Left lung (tissue), 10 donors: ENCODE results near the gene BBS4. TPM values are rescaled to one million over a fixed set of nuclear protein-coding genes. Genes with fewer than 3 reads are reported as not detected.

Experiments
- ATAC-seq: fragments of 200-7000 bp; cut with Tn5 transposase; one replicate; pipeline ENCODE4 v1.9.1; 2020; ENCODE audit warnings: moderate library complexity
- DNase-seq, 4 donors: peaks; one replicate each; pipeline ENCODE4 v3.0.0-alpha.2; 2013 to 2020
- H3K27ac ChIP-seq, 2 donors: fragments of 200-600 bp; sonication (generic) in 1 of 2; one replicate each; pipeline versions ENCODE4 v1.5.0 to v1.8.0; 2020 to 2021
- H3K27me3 ChIP-seq, 2 donors: fragments of 200-600 bp; sonication (generic) in 1 of 2; one replicate each; pipeline versions ENCODE4 v1.5.0 to v1.8.0; 2020 to 2021
- H3K36me3 ChIP-seq, 2 donors: fragments of 200-600 bp; sonication (generic) in 1 of 2; one replicate each; pipeline versions ENCODE4 v1.5.0 to v1.8.0; 2020 to 2021
- H3K4me1 ChIP-seq, 2 donors: fragments of 200-600 bp; one replicate each; pipeline ENCODE4 v1.8.0; 2021
- H3K4me3 ChIP-seq, 2 donors: fragments of 200-600 bp; sonication (generic) in 1 of 2; one replicate each; pipeline versions ENCODE4 v1.5.0 to v1.8.0; 2020 to 2021; ENCODE audit warnings: mild to moderate bottlenecking in 1 of 2
- H3K9me3 ChIP-seq, 2 donors: fragments of 200-600 bp; sonication (generic) in 1 of 2; one replicate each; pipeline versions ENCODE4 v1.5.0 to v1.8.0; 2020 to 2021
- intact Hi-C, 2 donors: fragments of 100-400 bp; cut with DNase I; formaldehyde crosslinking; loops; one replicate each; pipeline versions ENCODE4 v1.11.2 to v1.14.2; 2022
- polyA plus RNA-seq, 6 donors: library from polyadenylated mRNA; unstranded; fragments of 120-200 nt; gene quantifications; one replicate each; pipeline ENCODE4 v1.2.1, GENCODE V29; 2013; ENCODE audit not compliant: insufficient read length in 6 of 6
- total RNA-seq, 2 donors: library from RNA; stranded (reverse); fragmentation: NEBNext Ultra II Directional; extraction: Animal tissue kit (Norgen Biotek cat#: 25700); gene quantifications; one replicate each; pipeline ENCODE4 v1.2.1, GENCODE V29; 2021
- TF ChIP-seq, protein P1 (sequence below), 2 donors: fragments of 200-600 bp; sonication (generic) in 1 of 2; IDR thresholded peaks; one replicate each; pipeline versions ENCODE4 v1.5.0 to v1.8.0; 2021; ENCODE audit warnings: antibody characterized with exemption in 2 of 2
- donor health status: DM: no; HTN: yes; CAD: no.
- donor health status: DM: no; HTN: no; CAD: no.

Gene BBS4
- total and polyA plus RNA-seq, 8 donors, result 16.7 to 63.4 (median 47.4) TPM

DNA sequence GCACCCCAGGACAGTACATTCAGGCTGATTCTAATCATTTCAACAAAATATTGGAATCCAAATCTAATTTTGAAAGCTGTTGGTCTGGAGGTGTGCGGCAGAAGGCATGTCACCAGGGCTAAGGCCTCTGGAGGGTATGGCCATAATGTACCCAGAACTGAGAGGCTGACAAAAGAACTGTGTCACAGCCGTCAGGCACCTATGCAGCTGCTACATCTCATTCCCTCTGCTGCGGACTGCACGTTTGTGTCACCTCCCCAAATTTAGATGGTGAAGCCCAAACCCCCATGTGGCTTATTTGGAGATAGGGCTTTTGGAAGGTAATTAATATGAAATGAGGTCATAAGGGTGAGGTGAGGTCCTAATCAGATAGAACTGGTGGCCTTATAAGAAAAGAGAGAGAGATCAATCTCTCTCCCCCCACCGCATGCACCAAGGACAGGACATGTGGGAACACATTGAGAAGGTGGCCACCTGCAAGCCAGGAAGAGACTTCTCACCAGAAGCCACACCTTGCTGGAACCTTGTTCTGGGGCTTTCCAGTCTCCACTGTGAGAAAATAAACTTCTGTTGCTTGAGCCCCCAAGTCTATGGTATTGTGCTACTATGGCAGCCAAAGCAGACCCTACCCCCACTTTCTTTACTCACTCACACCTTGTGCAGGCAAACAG, 74.7 kb downstream of the BBS4 start:
- intact Hi-C loops, result no loop called here
- peaks cover 0 to 95% of the 10 kb centered on the region in 2 donors for H3K36me3 ChIP-seq
- H3K27me3 ChIP-seq, result no peaks in the 10 kb centered on the region
- peaks cover 0 to 4% of the 10 kb centered on the region in 2 donors for H3K4me1 ChIP-seq
- no peak overlapping the region for H3K27ac ChIP-seq
- DNase-seq (no peak), ATAC-seq (no peak)
- TF ChIP-seq, protein P1, sequence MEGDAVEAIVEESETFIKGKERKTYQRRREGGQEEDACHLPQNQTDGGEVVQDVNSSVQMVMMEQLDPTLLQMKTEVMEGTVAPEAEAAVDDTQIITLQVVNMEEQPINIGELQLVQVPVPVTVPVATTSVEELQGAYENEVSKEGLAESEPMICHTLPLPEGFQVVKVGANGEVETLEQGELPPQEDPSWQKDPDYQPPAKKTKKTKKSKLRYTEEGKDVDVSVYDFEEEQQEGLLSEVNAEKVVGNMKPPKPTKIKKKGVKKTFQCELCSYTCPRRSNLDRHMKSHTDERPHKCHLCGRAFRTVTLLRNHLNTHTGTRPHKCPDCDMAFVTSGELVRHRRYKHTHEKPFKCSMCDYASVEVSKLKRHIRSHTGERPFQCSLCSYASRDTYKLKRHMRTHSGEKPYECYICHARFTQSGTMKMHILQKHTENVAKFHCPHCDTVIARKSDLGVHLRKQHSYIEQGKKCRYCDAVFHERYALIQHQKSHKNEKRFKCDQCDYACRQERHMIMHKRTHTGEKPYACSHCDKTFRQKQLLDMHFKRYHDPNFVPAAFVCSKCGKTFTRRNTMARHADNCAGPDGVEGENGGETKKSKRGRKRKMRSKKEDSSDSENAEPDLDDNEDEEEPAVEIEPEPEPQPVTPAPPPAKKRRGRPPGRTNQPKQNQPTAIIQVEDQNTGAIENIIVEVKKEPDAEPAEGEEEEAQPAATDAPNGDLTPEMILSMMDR (IDR thresholded peaks at IDR 0.05), result no peak
- no peaks in the 10 kb centered on the region for H3K9me3 ChIP-seq
- H3K4me3 ChIP-seq, result no peak overlapping the region

DNA sequence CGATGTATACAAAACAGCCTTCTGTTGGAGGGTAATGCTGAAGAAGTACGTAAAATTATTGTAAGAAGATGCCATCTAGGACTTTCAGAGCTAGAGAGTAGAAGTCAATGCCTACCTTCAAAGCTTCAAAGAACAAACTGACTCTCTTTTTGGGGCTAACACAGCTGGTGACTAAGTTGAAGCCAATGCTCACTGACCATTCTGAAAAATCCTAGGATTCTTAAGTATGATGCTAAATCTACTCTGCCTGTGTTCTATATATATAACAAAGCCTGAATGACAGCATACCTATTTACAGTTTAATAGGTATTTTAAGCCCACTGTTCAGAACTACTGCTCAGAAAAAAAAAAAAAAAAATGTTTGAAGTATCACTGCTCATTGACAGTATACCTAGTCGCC, 78.6 kb downstream of the BBS4 start:
- DNase-seq, result no peak
- no peaks in the 10 kb centered on the region for H3K27me3 ChIP-seq
- H3K9me3 ChIP-seq, result peaks cover 0 to 17% of the 10 kb centered on the region in 2 donors
- no peak overlapping the region for H3K4me3 ChIP-seq
- H3K27ac ChIP-seq, result no peak overlapping the region
- H3K4me1 ChIP-seq, result no peaks in the 10 kb centered on the region
- H3K36me3 ChIP-seq, result peaks cover 0 to 97% of the 10 kb centered on the region in 2 donors
- TF ChIP-seq, protein P1 (IDR thresholded peaks at IDR 0.05), result no peak
- intact Hi-C loops, result no loop called here
- ATAC-seq, result no peak

DNA sequence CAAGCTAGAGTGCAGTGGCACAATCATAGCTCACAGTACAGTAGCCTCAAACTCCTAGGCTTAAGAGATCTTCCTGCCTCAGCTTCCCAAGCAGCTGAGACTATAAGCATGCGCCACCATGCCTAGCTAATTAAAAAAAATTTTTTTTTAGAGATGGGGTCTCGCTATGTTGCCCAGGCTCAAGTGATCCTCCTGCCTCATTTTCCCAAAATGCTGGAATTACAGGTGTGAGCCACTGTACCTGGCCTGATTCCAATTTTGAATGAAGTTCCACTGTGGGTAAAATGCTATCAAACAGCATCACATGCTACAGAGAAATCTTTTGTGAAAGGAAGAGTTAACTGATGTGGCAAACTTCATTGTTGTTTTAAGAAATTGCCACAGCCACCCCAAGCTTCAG, 80.0 kb downstream of the BBS4 start:
- Histone ChIP-seq H3K27me3 (no peaks in the 10 kb centered on the region), H3K4me1 (no peaks in the 10 kb centered on the region), H3K27ac (no peak overlapping the region), H3K36me3 (peaks cover 0 to 97% of the 10 kb centered on the region in 2 donors), H3K4me3 (no peak overlapping the region), H3K9me3 (peaks cover 0 to 17% of the 10 kb centered on the region in 2 donors)
- no peak for ATAC-seq
- intact Hi-C loops, result no loop called here
- TF ChIP-seq, protein P1 (IDR thresholded peaks at IDR 0.05), result no peak
- no peak for DNase-seq

- ATAC-seq, result no peak
- Histone ChIP-seq H3K27me3 (no peaks in the 10 kb centered on the region), H3K9me3 (peaks cover 0 to 17% of the 10 kb centered on the region in 2 donors), H3K36me3 (peaks cover 0 to 97% of the 10 kb centered on the region in 2 donors), H3K27ac (no peak overlapping the region), H3K4me1 (no peaks in the 10 kb centered on the region), H3K4me3 (no peak overlapping the region)
- no peak for DNase-seq
- intact Hi-C loops, result no loop called here
- TF ChIP-seq, protein P1 (IDR thresholded peaks at IDR 0.05), result no peak
These were observed 80.8 kb downstream of the BBS4 start for GRCh38 chr15:72766780-72767179.

GRCh38 chr15:72770673-72771328, 84.8 kb downstream of the BBS4 start:
- no peaks in the 10 kb centered on the region for H3K27me3 ChIP-seq
- no peak overlapping the region for H3K4me3 ChIP-seq
- H3K27ac ChIP-seq, result no peak overlapping the region
- ATAC-seq (no peak), DNase-seq (no peak)
- H3K9me3 ChIP-seq, result peaks cover 0 to 17% of the 10 kb centered on the region in 2 donors
- TF ChIP-seq, protein P1 (IDR thresholded peaks at IDR 0.05), result no peak
- H3K36me3 ChIP-seq, result peaks cover 0 to 95% of the 10 kb centered on the region in 2 donors
- H3K4me1 ChIP-seq, result peaks cover 0 to 18% of the 10 kb centered on the region in 2 donors
- intact Hi-C loops, result no loop called here
